ENCODE data around the gene FRG2C. TPM values are rescaled to one million over a fixed set of nuclear protein-coding genes. Genes with fewer than 3 reads are reported as not detected.
"Not testable (repeated sequence)": the region's sequence is repeated elsewhere in the genome, so short reads cannot be mapped to it uniquely, and the experiment has no call there.

Gene FRG2C
- total RNA-seq, result under 0.01 TPM in 1 of 2 replicates, not detected in the other

DNA sequence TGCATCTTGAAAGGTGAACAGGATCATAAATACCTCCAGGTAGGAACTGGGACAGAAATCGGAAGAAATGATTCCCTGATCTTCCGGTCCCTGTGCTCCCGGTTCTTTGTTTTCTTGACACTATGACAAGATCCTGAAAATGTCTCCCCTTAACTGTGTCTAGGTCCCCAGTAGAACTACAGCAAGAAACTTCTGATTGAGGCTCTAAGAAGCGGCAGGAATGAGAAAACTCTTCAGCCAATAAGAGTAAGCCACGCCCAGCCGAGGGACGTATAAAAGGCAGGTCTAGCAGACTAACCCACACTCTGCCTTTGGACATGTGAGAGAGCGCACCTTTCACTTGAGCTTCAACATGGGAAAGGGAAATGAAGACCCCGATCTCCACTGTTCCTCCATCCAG is at the start of gene FRG2C:
Gene FRG2C, plus strand, starts transcription at position 301 of the 400 bp plus-strand sequence. Its CDS starts 52 bp downstream, at position 353.
- not testable (repeated sequence) for H3K4me3 ChIP-seq (ENCODE audit: insufficient read depth, low read length); H3K9me3 ChIP-seq (ENCODE audit: low read depth, low read length); H4K20me1 ChIP-seq (ENCODE audit: insufficient read depth, low read length); DNase-seq (ENCODE audit: insufficient read length, low spot score, missing footprints); H3K4me1 ChIP-seq (ENCODE audit: insufficient read depth, low read length); H3K4me2 ChIP-seq (ENCODE audit: insufficient read depth, low read length); H3K36me3 ChIP-seq (ENCODE audit: insufficient read depth, low read length); H2AFZ ChIP-seq (ENCODE audit: low read length); H3K27ac ChIP-seq (ENCODE audit: low read depth, low read length); H3K79me2 ChIP-seq (ENCODE audit: insufficient read depth, low read length); H3K27me3 ChIP-seq (ENCODE audit: insufficient read depth, low read length)

GRCh38 chr3:75618666-75619305 is 45.3 kb upstream of the FRG2C start:
- not testable (repeated sequence) for H3K9me3 ChIP-seq (ENCODE audit: low read depth, low read length); H3K27ac ChIP-seq (ENCODE audit: low read depth, low read length); H3K4me1 ChIP-seq (ENCODE audit: insufficient read depth, low read length); H2AFZ ChIP-seq (ENCODE audit: low read length); H3K4me3 ChIP-seq (ENCODE audit: insufficient read depth, low read length); H3K27me3 ChIP-seq (ENCODE audit: insufficient read depth, low read length); H3K79me2 ChIP-seq (ENCODE audit: insufficient read depth, low read length); H3K36me3 ChIP-seq (ENCODE audit: insufficient read depth, low read length); H3K4me2 ChIP-seq (ENCODE audit: insufficient read depth, low read length); H4K20me1 ChIP-seq (ENCODE audit: insufficient read depth, low read length); DNase-seq (ENCODE audit: insufficient read length, low spot score, missing footprints)

DNA sequence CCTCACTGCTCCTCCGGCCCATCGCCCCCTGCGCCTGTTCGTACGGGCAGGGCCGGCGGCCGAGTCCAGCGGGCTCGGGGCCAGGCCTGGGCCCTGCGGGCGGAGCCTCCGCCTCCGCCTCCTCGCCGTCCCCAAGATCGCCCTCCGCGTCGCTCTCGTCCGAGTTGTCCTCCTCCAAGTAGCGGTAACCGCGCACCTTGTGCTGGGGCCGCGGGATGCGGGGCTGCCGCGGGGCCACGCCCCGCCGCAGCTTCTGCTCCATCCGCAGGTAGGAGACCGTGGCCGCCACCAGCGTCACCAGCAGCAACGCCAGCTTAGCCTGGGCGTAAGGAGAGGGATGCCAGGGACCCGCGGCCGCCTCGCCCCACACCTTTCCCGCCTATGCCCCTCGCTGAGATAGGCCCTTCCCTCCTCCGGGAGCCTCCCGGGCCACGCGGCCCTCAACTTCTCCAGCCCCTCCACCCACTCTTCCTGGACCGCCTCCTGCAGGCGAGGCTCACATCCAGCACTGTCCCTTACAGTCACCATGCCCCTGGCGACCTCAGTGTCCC is 44.6 kb upstream of the FRG2C start:
- not testable (repeated sequence) for H4K20me1 ChIP-seq (ENCODE audit: insufficient read depth, low read length); H3K36me3 ChIP-seq (ENCODE audit: insufficient read depth, low read length); H3K79me2 ChIP-seq (ENCODE audit: insufficient read depth, low read length); H3K4me3 ChIP-seq (ENCODE audit: insufficient read depth, low read length); H3K4me2 ChIP-seq (ENCODE audit: insufficient read depth, low read length); H3K9me3 ChIP-seq (ENCODE audit: low read depth, low read length); H3K27me3 ChIP-seq (ENCODE audit: insufficient read depth, low read length); H3K4me1 ChIP-seq (ENCODE audit: insufficient read depth, low read length); H3K27ac ChIP-seq (ENCODE audit: low read depth, low read length); H2AFZ ChIP-seq (ENCODE audit: low read length); DNase-seq (ENCODE audit: insufficient read length, low spot score, missing footprints)

GRCh38 chr3:75621772-75622171 is 42.4 kb upstream of the FRG2C start:
- not testable (repeated sequence) for H2AFZ ChIP-seq (ENCODE audit: low read length); H3K4me2 ChIP-seq (ENCODE audit: insufficient read depth, low read length); H3K36me3 ChIP-seq (ENCODE audit: insufficient read depth, low read length); H3K9me3 ChIP-seq (ENCODE audit: low read depth, low read length); H3K79me2 ChIP-seq (ENCODE audit: insufficient read depth, low read length); H3K4me1 ChIP-seq (ENCODE audit: insufficient read depth, low read length); H4K20me1 ChIP-seq (ENCODE audit: insufficient read depth, low read length); H3K4me3 ChIP-seq (ENCODE audit: insufficient read depth, low read length); H3K27ac ChIP-seq (ENCODE audit: low read depth, low read length); H3K27me3 ChIP-seq (ENCODE audit: insufficient read depth, low read length); DNase-seq (ENCODE audit: insufficient read length, low spot score, missing footprints)

DNA sequence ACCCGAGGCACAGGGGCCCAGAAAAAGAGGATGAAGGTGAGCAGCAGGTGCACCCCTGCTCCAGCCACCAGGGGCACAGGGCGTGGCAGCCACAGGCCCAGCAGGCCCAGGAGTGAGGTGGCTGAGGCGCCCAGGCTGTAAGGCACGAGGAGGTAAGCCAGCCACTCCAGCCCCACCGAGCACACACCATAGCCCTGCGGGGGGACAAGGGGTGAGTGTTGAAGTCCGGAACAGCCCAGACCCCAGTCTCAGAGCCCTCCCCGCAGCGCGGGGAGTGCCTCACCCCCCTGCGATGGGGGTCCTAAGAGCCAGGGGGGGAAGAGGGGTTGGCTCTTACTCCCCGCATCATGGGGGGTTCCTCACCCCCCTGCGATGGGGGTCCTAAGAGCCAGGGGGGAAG is 40.5 kb upstream of the FRG2C start:
- DNase-seq (ENCODE audit: insufficient read length, low spot score, missing footprints); H4K20me1 ChIP-seq (ENCODE audit: insufficient read depth, low read length); H3K4me1 ChIP-seq (ENCODE audit: insufficient read depth, low read length); H2AFZ ChIP-seq (ENCODE audit: low read length); H3K27me3 ChIP-seq (ENCODE audit: insufficient read depth, low read length); H3K4me3 ChIP-seq (ENCODE audit: insufficient read depth, low read length); H3K36me3 ChIP-seq (ENCODE audit: insufficient read depth, low read length); H3K27ac ChIP-seq (ENCODE audit: low read depth, low read length); H3K9me3 ChIP-seq (ENCODE audit: low read depth, low read length); H3K4me2 ChIP-seq (ENCODE audit: insufficient read depth, low read length); H3K79me2 ChIP-seq (ENCODE audit: insufficient read depth, low read length): not testable (repeated sequence)

GRCh38 chr3:75630887-75631535 is 33.1 kb upstream of the FRG2C start:
- not testable (repeated sequence) for H3K27me3 ChIP-seq (ENCODE audit: insufficient read depth, low read length); DNase-seq (ENCODE audit: insufficient read length, low spot score, missing footprints); H3K4me1 ChIP-seq (ENCODE audit: insufficient read depth, low read length); H3K36me3 ChIP-seq (ENCODE audit: insufficient read depth, low read length); H3K4me3 ChIP-seq (ENCODE audit: insufficient read depth, low read length); H4K20me1 ChIP-seq (ENCODE audit: insufficient read depth, low read length); H3K79me2 ChIP-seq (ENCODE audit: insufficient read depth, low read length); H3K4me2 ChIP-seq (ENCODE audit: insufficient read depth, low read length); H2AFZ ChIP-seq (ENCODE audit: low read length); H3K27ac ChIP-seq (ENCODE audit: low read depth, low read length); H3K9me3 ChIP-seq (ENCODE audit: low read depth, low read length)

Data from osteoblast (primary cell).